DMS79 (cell line): ENCODE results near the gene MYH14.
A peak's percentile ranks its signal among the peaks of the same experiment; 100 is the strongest.

Experiments
- DNase-seq: peaks from one replicate; lab custom pipeline; 2025; lab: John Stamatoyannopoulos, UW

The MYH14 gene

DNA sequence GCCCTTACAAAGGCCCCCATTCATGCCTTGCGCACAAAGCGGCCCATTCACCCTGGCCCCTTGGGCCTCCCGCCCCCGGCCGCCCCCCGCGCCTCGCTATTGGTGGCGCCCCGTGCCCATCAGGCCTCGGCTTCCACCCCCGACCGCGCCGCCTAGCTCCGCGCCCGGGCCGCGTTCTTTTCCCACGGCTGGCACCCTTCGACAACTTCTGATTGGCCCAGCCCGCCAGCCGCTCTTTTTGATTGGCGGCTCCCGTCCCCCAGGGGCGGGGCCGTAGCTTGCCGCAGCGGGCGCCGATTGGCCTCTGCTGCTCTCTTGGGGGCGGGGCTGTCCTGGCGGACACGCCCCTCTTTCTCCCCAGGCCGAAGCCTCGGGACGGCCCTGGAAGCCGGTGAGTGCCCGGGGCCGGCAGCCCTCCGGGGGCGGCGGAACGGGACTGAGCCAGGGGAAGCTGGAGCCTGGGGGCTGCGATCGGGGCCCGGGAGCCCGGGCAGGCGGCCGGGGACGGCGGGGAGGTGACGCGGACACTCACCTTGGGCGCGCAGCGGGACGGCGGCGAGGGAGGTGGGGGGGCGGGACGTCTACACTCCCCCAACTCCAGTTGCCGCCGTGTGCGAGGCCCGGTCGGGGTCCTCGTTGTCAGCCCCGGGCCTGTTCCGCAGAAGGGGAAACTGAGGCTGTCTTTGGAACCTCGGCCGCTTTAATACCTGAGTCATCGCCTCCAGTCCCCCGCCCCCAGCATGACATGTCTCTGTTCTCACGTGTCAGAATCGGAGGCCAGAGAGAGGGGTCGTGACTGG, at the start of gene MYH14:
Gene MYH14 (plus strand): TSS at position 342 of the 800 bp plus-strand sequence. CDS start 6,744 bp downstream, outside the sequence.
- peak; percentile 86 for DNase-seq

DNA sequence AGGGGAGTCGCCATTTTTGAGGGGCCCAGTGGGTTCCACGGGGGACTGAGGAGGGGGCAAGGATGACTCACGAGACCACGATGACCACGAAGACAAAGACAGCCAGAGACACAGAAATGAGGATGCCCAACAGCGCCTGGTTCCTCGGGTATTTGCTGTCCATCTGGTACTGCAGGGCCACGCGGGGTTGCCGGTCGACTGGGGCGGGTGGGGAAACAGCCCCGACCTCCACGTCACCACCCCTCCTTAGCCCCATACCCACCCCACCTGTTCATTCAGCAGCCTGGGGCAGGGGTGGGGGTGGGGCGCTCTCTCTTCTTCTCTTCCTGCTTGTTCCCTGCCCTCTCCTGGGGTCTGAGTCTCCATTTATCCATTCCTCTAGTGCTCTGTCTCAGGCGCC, 48.9 kb upstream of the MYH14 start:
- no peak for DNase-seq

DNA sequence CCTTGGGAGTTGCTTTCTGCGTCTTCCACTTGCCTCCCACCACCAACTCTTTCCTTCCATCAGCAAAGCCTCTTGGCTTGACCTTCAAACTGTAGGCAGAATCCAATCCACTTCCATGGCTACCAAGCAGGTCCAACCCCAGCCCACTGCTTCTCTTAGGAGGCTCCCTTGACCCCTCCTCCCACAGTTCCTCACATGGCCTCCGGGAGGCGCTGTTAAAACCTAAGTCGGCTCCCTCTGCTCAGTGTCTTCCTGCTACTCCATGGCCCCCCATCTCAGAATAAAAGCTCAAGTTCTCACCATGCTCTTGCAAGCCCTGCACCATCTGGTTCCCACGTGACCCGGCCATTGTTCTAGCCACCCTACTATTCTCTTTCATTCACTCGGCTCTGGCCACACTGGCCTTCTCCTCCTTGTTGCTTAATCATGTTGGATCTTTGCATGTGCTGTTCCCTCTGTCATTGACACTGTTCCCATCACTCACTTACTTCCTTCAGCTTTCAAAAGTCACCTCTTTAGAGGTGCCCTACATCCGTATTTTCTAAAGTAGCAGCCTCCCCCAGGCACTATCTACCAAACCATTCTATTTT, 47.8 kb upstream of the MYH14 start:
- no peak for DNase-seq

DNA sequence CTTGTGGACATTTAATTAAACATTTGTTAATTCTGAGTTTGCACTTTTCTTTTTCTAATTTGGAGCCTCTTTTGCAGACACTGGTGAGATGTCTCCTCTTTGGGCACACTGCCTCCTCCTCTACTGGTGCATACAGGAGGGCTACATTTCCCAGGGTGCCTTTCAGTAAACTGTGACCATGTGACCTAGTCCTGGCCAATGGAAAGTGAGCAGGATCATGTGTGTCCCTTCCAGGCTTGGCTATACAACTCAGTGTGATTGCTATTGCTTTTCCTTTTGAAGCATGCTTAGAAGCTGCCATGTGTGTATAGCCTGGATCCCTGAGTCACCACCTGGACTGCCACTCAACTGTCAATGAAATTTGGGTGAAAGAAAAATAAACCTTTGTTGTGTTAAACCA, 44.8 kb upstream of the MYH14 start:
- DNase-seq = no peak

DNA sequence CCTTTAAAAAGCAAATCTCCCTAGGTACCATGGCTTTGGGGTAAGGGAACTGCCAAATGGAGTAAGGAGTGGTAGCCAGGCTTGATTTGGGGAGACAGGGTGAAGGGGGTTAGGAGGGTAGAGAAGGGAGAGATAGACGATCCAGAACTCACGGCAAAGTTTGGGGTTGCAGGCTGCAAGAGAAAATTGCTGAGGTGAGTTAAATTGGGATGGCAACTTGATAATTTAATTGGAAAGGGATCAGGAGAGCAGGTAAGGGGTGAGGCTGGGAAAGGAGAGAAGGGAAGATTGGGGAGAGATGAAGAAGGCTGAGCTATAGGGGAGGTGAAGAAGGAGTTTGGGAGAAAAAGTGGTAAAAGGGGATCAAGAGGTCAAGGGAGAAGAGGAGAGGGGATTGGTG, 44.3 kb upstream of the MYH14 start:
- no peak for DNase-seq

DNA sequence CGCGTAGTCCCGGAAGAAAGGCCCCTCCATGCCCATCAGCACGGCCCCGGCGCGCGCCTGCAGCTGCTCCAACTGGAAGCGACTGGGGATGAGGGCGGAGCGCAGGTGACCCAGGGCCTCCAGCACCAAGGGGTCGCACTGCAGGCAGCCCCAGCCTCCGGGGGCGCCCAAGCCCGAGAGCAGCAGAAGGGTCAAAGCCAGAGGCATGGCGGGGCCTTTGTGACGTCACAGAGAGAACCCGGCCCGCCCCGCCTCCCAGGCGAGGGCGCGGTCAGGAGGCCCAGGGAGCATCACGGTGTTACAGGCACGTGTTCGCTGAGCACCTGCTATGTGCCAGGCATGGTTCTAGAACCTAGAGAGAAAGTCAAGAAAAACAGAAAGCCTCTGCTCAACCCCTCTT, 40.4 kb upstream of the MYH14 start, which contains the start of gene IZUMO2:
Gene IZUMO2 (minus strand): TSS at position 294 of the 400 bp plus-strand sequence. CDS start 87 bp downstream, at position 207.
- no peak for DNase-seq

DNA sequence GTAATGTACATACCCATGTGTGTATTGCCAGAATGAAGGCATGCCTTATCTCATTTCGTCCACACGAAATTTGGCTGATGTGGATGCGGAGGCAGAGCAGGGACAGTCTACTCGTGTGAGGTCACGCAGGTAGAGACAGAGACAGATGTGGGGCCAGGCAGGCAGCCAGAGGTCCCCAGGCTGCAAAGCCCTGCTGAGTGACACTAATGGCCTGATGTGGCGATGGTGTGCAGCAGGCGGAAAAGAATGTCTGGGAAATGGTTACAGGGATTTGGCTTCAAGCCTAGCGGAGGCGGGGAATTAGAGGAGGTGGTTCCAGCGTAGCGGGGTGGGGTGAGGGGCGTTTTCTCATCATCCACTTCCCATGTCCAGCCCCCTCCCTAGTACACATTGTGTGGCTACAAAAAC, 36.1 kb upstream of the MYH14 start:
- DNase-seq = peak; percentile 70

DNA sequence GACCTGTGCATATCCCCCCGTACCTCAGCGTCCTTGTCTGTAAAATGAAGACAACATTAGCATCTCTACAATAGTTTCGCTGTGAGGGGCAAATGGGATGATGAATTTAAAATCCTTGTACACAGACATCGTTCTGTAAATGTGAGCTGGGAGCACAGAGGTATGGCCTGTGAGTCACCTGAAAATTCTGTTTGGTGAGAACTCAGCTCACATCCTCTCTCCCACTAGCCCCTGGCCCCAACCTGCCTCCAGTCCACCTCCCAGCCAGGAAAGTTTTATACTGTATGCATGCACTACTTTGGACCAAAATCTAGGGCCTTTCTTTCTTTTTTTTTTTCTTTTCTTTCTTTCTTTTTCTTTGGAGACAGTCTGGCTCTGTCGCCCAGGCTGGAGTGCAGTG, 31.7 kb upstream of the MYH14 start:
- DNase-seq = no peak

DNA sequence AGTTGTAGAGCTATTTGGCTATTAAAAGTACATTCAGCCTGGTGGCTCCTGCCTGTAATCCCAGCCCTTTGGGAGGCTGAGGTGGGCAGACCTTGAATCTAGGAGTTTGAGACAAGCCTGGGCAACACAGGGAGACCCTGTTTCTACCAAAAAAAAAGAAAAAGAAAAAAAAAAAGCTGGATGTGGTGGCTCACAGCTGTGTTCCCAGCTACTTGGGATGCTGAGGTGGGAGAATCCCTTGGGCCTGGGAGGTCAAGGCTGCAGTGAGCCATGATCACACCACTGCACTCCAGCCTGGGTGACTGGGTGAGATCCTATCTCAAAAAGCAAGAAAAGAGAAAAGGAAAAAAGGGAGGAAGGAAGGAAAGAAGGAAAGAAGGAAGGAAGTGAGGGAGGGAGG, 30.7 kb upstream of the MYH14 start:
- DNase-seq = no peak

DNA sequence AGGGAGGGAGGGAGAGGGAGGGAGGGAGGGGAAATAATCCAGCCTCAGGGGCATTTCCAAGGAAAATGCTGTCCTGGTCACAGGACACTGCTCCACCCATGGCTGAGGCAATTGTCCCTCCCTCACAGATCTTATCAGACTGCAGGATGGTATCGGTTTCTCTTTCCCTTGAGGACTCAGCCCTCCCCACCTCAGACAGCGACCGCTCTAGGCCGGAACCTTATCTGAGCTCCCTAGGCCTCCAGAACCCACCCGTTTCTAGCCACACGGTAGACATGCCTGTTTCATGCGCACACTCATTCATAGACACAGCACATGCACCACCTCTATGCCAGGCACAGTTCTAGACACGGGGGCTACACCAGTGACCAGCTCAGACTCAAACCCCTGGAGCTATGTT, 30.3 kb upstream of the MYH14 start:
- DNase-seq = no peak

DNA sequence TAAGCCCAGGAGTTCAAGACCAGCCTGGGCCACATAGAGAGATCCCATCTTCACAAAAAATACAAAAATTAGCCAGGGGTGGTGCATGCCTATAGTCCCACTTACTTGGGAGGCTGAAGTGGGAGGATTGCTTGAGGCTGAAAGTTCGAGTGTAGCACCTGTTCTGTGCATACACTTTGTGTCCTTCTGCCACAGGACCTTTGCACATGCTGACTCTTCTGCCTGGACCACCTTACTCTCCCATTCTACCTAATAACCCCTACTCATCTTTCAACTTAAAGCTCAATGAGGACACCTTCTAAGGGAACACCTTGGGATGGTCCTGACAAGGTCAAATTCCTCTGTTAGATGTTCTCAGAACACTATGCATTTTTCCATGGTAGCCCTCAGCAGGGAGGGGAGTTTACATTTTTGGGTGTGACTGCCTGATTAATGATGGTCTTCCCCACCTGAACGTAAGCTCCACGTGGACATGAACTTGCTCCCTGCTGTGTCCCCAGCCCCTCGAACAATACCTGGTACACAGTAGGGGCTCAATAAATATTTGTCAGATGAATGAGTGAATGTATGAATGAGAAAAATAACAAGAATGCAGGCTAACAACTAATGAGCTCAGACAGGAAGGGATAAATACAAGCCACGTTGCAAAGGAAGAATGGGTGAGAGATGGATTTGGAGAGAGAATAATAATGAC, 29.2 kb upstream of the MYH14 start:
- DNase-seq = no peak

DNA sequence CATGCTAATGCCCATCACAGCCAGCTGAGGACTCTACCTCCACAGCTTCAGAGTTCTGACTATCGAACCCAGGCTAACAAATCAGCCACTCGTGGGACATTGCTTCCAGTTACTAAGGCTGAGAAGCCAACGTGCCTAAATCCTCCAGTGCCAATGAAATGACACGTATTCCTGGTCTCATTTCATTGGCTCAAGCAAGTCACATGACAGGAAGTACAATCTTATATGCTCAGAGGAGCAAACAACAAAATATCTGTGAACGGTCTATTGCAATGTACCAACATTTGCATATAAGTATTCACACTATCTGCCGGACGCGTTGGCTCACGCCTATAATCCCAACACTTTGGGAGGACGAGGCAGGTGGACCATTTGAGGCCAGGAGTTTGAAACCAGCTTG, 27.5 kb upstream of the MYH14 start:
- DNase-seq = no peak

DNA sequence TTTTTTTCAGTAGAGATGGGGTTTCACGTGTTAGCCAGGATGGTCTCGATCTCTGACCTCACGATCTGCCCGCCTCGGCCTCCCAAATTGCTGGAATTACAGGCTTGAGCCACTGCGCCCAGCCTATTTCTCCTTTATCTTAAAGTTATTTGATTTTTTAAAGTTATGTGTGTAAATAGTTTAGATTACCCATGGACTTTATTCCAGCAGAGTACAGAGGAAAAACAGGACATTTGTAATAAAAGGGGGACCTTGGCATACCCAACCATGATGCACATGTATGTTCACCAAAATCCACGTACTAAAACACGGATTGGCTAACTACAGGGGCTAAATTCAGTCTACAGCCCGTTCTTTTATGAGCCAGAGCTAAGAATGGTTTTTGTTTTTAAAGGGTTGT, 26.6 kb upstream of the MYH14 start:
- no peak for DNase-seq

DNA sequence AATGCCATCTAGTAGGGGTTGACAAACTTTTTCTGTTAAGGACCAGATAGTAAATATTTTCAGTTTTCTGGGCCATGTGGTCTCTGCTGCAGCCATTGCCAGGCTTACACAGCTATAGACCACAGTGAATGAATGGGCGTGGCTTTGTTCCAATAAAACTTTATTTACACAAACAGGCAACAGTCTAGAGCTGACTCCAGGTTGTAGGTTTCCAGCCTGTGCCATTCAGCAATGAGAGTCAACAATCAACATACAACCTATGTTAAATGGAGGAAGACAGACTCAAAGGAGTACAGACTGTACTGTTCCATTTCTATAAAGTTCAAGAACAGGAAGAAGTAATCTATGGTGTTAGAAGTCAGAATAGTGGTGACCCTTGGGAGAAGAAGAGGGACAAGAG, 25.1 kb upstream of the MYH14 start:
- DNase-seq = no peak

DNA sequence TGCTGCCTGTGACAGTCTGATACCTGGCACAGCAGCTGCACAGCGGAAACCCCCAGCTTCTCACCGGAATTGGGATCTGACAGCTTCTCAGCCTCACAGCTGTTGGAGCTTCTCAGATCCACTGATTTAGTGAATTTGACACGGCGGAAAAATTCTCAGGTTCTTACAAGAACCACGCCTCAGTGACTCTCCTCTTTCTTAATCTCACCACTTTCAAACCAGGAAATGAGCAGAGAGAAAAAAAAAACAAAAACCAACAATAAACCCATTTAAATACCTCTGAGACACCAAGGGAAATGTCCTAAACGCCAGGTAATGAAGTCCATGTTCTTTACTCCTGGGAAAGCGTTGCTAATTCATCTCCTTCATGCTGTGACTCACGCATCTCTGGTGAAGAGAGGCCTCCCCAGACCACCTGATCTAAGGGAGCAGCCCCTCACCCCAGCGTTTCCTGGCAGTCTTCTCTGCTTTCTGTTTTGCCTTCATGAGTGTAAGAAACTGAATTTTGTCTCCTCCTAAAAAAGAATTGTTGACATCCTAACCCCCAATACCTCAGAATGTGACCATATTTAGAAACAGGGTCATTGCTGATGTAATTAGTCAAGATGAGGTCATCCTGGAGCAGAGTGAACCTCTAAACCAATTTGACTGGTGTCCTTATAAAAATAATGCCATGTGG, 24.4 kb upstream of the MYH14 start:
- no peak for DNase-seq

DNA sequence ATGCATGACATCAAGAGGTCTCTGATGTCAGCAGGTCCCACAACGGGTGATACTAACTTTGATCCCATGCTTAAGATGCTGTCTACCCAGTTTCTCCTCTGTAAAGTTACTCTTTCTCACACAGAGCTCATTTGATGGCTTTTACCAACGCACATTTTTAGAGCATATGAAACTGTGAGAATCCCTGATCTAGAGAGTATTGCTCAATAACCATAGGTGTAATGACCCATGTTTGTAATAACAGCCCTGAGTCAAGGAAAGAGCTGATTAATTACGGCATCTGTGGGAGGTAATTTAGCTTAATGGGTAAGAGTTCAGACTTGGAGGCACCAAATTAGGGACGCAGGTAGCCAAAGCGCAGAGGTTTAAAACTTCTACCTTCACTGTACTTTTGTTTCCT, 22.3 kb upstream of the MYH14 start:
- DNase-seq = no peak

DNA sequence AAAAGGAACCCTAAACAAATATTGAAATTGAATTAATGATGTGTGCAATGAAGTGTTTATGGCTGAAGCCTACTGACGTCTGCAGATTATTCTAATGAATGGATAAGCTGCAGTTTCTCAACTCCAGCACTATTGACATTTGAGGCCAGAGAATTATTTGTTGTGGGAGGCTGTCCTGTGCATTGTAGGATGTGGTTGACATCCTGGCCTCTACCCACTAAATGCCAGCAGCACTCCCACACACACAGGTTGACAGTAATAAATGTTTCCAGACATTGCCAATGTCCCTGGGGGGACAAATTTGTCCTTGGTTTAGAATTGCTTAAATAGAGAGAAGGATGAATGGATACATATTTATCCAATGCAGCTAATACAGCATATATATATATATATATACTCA, 19.2 kb upstream of the MYH14 start:
- DNase-seq = no peak

DNA sequence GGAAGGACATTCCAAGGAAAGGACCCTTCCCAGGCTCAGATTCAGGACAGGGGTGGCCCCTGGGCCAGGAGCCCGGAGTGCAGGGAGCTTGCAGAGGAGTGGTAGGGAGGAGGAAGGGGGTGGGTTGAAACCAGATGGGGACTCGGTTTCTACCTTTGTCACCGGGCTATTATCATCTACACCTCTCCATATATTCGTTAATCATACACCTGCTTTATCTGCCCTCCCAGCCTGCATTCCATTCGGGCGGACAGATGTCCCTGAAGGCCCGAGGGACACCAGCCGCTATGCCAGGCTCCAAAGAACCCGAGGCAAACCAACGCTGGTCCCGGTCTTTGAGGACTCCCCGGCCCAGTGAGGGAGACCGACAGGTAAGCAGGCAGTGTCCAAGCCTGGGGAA, 15.5 kb upstream of the MYH14 start:
- no peak for DNase-seq

DNA sequence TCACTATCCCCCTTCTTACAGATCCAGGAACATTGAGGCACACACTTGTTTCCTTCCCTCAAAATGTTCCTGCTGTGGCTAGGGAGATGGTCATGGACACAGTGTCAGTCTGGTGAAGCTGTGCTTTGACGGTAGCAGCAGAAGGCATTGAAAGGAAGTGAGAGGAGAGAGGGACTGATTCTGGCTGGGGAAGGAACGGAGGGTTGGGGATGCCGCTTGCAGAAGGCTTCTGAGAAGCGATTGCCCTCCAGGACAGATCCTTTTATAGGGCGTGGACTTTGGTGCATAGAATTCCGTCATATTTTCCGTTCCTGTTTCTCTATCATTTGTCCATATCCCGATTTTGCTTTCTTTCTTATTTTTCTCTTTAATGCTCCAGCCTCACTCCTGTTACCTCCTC, 14.1 kb upstream of the MYH14 start:
- DNase-seq = no peak

DNA sequence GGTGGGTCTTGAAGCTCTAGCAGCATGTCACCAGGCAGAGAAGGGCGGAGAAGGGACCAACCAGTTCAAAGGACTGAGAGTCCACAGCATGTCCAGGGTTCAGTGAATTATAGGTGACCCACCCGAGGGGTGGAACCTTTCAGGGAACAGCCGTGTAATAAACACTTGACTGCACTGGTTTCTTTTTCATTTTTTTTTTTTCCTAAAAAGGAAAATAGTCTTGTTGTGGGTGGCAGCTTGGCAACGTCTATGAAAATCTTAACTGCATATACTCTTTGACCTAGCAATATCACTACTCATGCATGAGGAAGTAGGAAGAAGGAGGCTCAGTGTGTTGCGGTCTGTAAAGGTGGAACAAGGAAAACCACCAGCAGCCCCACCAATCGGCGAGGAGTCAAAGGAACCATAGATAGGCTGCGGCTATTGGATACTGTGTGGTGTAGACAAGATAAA, 13.0 kb upstream of the MYH14 start:
- DNase-seq = no peak

DNA sequence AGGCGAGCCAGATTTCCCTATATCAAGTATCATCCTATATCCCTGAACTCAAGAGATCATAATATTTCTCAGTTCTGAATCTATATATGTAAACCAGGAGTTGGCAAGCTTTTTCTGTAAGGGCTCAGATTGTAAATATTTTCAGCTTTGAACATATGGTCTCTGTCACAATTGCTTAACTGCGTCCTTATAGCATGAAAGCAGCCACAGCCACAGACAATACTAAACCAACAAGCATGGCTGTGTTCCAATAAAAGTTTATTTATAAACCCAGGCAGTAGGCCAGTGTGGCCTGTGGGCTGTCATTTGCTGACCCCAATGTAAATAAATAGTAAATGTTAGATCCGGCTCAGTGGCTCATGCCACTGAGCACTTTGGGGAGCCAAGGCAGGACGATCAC, 12.2 kb upstream of the MYH14 start:
- no peak for DNase-seq

DNA sequence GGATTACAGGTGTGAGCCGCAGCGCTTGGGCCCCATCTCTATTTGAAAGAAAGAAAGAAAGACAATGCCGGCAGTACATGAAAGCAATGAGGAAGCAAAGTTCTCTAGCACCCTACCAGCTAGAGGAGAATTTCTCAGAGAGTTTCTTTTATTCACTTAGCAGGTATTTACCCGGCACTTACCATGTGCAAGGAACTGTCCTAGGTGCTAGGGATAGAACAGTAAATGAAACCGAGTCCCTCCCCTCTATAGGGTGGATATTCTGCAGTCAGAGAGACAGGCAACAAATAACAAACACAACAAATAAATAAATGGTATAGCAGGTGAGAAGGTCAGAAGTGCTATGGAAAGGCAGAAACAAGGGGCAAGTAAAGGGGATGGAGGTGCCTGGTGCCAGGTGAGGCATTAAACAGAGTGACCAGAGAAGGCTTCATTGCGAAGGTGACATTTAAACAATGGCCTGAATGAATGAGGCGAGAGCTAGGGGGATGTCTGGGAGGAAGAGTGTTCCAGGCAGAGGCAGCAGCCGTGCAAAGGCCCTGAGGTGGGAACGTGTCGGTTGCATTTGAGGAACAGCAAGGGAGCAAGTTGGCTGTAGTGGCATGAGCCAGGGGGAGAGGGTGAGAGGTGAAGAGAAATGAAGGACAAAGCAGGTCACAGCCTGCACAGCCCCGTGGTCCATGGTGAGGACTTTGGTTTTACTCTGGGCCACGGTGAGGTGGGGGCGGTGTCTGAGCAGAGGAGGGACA, 10.8 kb upstream of the MYH14 start:
- no peak for DNase-seq
